ENCODE results near the gene ADAMTSL5. TPM values are rescaled to one million over a fixed set of nuclear protein-coding genes. Genes with fewer than 3 reads are reported as not detected.

ADAMTSL5 gene
- total and polyA plus RNA-seq, 8 donors, result 1.1 to 29.5 (median 1.8) TPM; not detected in 2

- H3K36me3 ChIP-seq, result no peaks in the 10 kb centered on the region
- peak overlapping the region; percentile 39 to 85 (median 69) for H3K27ac ChIP-seq
- peak overlapping the region; percentile 35 to 46 (median 41) for H3K4me3 ChIP-seq
- no peak for TF ChIP-seq EP300 (IDR thresholded peaks at IDR 0.05)
- peak in 1 of 3 donors; percentile 40 for TF ChIP-seq POLR2AphosphoS5 (IDR thresholded peaks at IDR 0.05)
- TF ChIP-seq CTCF (IDR thresholded peaks at IDR 0.05), result no peak
- H3K4me1 ChIP-seq, result peaks cover 10 to 41% (median 38%) of the 10 kb centered on the region in 4 donors
- intact Hi-C loops (cut with DNase I; ENCODE audit: low total_unique reads), result no loop called here
- WGBS, 5 donors, result 1 to 6% (median 2%) methylated on average over 36 to 46 of the region's 46 CpGs
- H3K27me3 ChIP-seq, result peaks cover 19 to 93% (median 36%) of the 10 kb centered on the region in 3 donors
- H3K9me3 ChIP-seq, result peaks cover 0 to 5% (median 2%) of the 10 kb centered on the region in 4 donors
- DNase-seq, result peak; percentile 89 to 98
These were observed 4.9 kb downstream of the ADAMTSL5 start for GRCh38 chr19:1507763-1508506.

GRCh38 chr19:1507192-1507660 lies 5.6 kb downstream of the ADAMTSL5 start:
- TF ChIP-seq EP300 (IDR thresholded peaks at IDR 0.05) (no peak), POLR2A (IDR thresholded peaks at IDR 0.05) (no peak), POLR2AphosphoS5 (IDR thresholded peaks at IDR 0.05) (no peak), CTCF (IDR thresholded peaks at IDR 0.05) (no peak)
- Histone ChIP-seq H3K9me3 (peaks cover 0 to 5% (median 2%) of the 10 kb centered on the region in 4 donors), H3K27ac (peak overlapping the region in 2 of 5 donors; percentile 69 to 82), H3K27me3 (peaks cover 23 to 93% (median 35%) of the 10 kb centered on the region in 3 donors), H3K4me1 (peaks cover 7 to 35% (median 32%) of the 10 kb centered on the region in 4 donors), H3K36me3 (no peaks in the 10 kb centered on the region), H3K4me3 (peak overlapping the region in 1 of 4 donors; percentile 46)
- 65 to 80% (median 73%) methylated on average over 23 of the region's 23 CpGs for WGBS, 5 donors
- intact Hi-C loops (cut with DNase I; ENCODE audit: low total_unique reads), result no loop called here
- no peak for DNase-seq

GRCh38 chr19:1505991-1506881 lies 6.6 kb downstream of the ADAMTSL5 start:
- Histone ChIP-seq H3K4me3 (no peak overlapping the region), H3K27me3 (peaks cover 15 to 93% (median 29%) of the 10 kb centered on the region in 3 donors), H3K36me3 (no peaks in the 10 kb centered on the region), H3K4me1 (peaks cover 7 to 33% (median 26%) of the 10 kb centered on the region in 4 donors), H3K9me3 (peaks cover 0 to 5% (median 2%) of the 10 kb centered on the region in 4 donors), H3K27ac (no peak overlapping the region)
- intact Hi-C loops (cut with DNase I; ENCODE audit: low total_unique reads), result no loop called here
- WGBS, 5 donors, result 90 to 93% (median 91%) methylated on average over 16 to 45 of the region's 45 CpGs
- TF ChIP-seq POLR2A (IDR thresholded peaks at IDR 0.05), result no peak
- TF ChIP-seq CTCF (IDR thresholded peaks at IDR 0.05), result no peak
- TF ChIP-seq EP300 (IDR thresholded peaks at IDR 0.05), result no peak
- no peak for TF ChIP-seq POLR2AphosphoS5 (IDR thresholded peaks at IDR 0.05)
- no peak for DNase-seq

GRCh38 chr19:1505012-1505411 lies 7.8 kb downstream of the ADAMTSL5 start:
- 79 to 84% (median 80%) methylated on average over 8 of the region's 8 CpGs for WGBS, 5 donors
- H3K9me3 ChIP-seq, result peaks cover 0 to 5% (median 2%) of the 10 kb centered on the region in 4 donors
- no peak overlapping the region for H3K27ac ChIP-seq
- H3K27me3 ChIP-seq, result peaks cover 15 to 85% (median 27%) of the 10 kb centered on the region in 3 donors
- no peaks in the 10 kb centered on the region for H3K36me3 ChIP-seq
- no peak for DNase-seq
- H3K4me3 ChIP-seq, result no peak overlapping the region
- H3K4me1 ChIP-seq, result peaks cover 7 to 27% (median 26%) of the 10 kb centered on the region in 4 donors
- intact Hi-C loops (cut with DNase I; ENCODE audit: low total_unique reads), result no loop called here
- TF ChIP-seq POLR2A (IDR thresholded peaks at IDR 0.05) (no peak), CTCF (IDR thresholded peaks at IDR 0.05) (no peak)

Measured in stomach (tissue), 9 donors.